Pancreas (tissue), 10 donors: Measurements from ENCODE around the gene FLVCR1. TPM values are rescaled to one million over a fixed set of nuclear protein-coding genes. Genes with fewer than 3 reads are reported as not detected.
"Not testable (repeated sequence)": the region's sequence is repeated elsewhere in the genome, so short reads cannot be mapped to it uniquely, and the experiment has no call there.

Experiments
- ATAC-seq, 4 donors: fragments of 200-7000 bp; cut with Tn5 transposase; one replicate each; pipeline versions ENCODE4 v1.8.0 to v1.9.1; 2020; ENCODE audit warnings: mild to moderate bottlenecking in 4 of 4, moderate library complexity in 4 of 4
- DNase-seq, 6 donors: peaks; one replicate each; pipeline ENCODE4 v3.0.0-alpha.2; 2020
- FAIRE-seq: peaks from 2 replicates; lab custom pipeline; 2012; peaks lifted over from hg19 to GRCh38; lab: Jason Lieb, UNC
- H3K27ac ChIP-seq, 4 donors: fragments of 200-600 bp; sonication (generic); 1 replicate in 3 of 4; 2 replicates in 1 of 4; pipeline versions ENCODE4 v1.5.0 to v1.8.0; 2020
- H3K27me3 ChIP-seq, 4 donors: fragments of 200-600 bp; one replicate each; pipeline ENCODE4 v1.8.0; 2021
- H3K36me3 ChIP-seq, 3 donors: fragments of 200-600 bp; sonication (generic) in 1 of 3; one replicate each; pipeline versions ENCODE4 v1.5.0 to v1.8.0; 2020 to 2021
- H3K4me1 ChIP-seq, 3 donors: fragments of 200-600 bp; one replicate each; pipeline ENCODE4 v1.8.0; 2021
- H3K4me3 ChIP-seq, 4 donors: fragments of 200-600 bp; sonication (generic) in 2 of 4; one replicate each; pipeline versions ENCODE4 v1.5.0 to v1.8.0; 2020 to 2021
- H3K9me3 ChIP-seq, 4 donors: fragments of 200-600 bp; one replicate each; pipeline ENCODE4 v1.8.0; 2021
- CTCF ChIP-seq, 4 donors: fragments of 200-600 bp; sonication (generic) in 3 of 4; IDR thresholded peaks; one replicate each; pipeline versions ENCODE4 v1.5.0 to v1.8.0; 2021; ENCODE audit warnings: antibody characterized with exemption in 4 of 4
- WGBS, 2 donors: extraction: QIAGEN DNeasy Blood & Tissue Kit; methylation state at CpG; one replicate each; pipeline ENCODE4 v1.1.7; 2013; 5-methylcytosine and 5-hydroxymethylcytosine counted together
- intact Hi-C, 3 donors: fragments of 100-400 bp; cut with DNase I; formaldehyde crosslinking; loops; one replicate each; pipeline versions ENCODE4 v1.11.1 to v1.14.2; 2022
- polyA plus RNA-seq, 2 donors: library from polyadenylated mRNA; stranded (reverse); fragments of 200-250 nt; gene quantifications; one replicate each; pipeline ENCODE4 v1.2.3, GENCODE V29; 2013
- total RNA-seq, 6 donors: library from RNA; stranded (reverse); fragmentation: NEBNext Ultra II Directional in 4 of 6; extraction: Animal tissue kit (Norgen Biotek cat#: 25700) in 4 of 6; gene quantifications; one replicate each; pipeline versions ENCODE4 v1.2.1 to v1.2.4, GENCODE V29; 2021 to 2023
- donor health status: healthy with polysubstance abuse.
- donor health status: DM: no; HTN: no; CAD: no; lungs with moderate emphysema.
- donor health status: DM: no; HTN: no; CAD: no.
- donor health status: control.
- donor health status: control.
- donor health status: Bipolar disorder and iron deficiency.
- donor health status: DM: yes; HTN: yes; CAD: no.
- donor health status: DM: no; HTN: no; CAD: no.
- donor health status: DM: no; HTN: no; CAD: no.
- donor health status: DM: yes; HTN: yes; CAD: no.

FLVCR1 gene
- total and polyA plus RNA-seq, 8 donors, result 1.4 to 5.6 (median 3.5) TPM

GRCh38 chr1:212858461-212859265 lies 588 bp downstream of the FLVCR1 start:
- intact Hi-C loops, result no loop called here
- Histone ChIP-seq H3K27me3 (no peaks in the 10 kb centered on the region), H3K36me3 (no peaks in the 10 kb centered on the region), H3K4me1 (peaks cover 0 to 17% (median 13%) of the 10 kb centered on the region in 3 donors), H3K27ac (peak overlapping the region; percentile 46 to 75 (median 70)), H3K4me3 (peak overlapping the region; percentile 84 to 92 (median 87)), H3K9me3 (no peaks in the 10 kb centered on the region)
- WGBS, 2 donors, result 6 to 8% methylated on average over 40 to 54 of the region's 54 CpGs
- TF ChIP-seq CTCF (IDR thresholded peaks at IDR 0.05), result no peak
- FAIRE-seq (no peak), DNase-seq (peak; percentile 7 to 80 (median 34)), ATAC-seq (peak; percentile 38 to 62 (median 50))

- H3K4me3 ChIP-seq, result no peak overlapping the region
- 80 to 81% methylated on average over 5 of the region's 5 CpGs for WGBS, 2 donors
- ATAC-seq, result no peak
These were observed 2.9 kb downstream of the FLVCR1 start for GRCh38 chr1:212860713-212861581.

GRCh38 chr1:212862111-212862690 lies 4.1 kb downstream of the FLVCR1 start:
- TF ChIP-seq CTCF (IDR thresholded peaks at IDR 0.05), result no peak
- no peak overlapping the region for H3K27ac ChIP-seq
- no peak for DNase-seq
- no peaks in the 10 kb centered on the region for H3K36me3 ChIP-seq
- no peak for FAIRE-seq
- ATAC-seq, result no peak
- H3K4me1 ChIP-seq, result peaks cover 0 to 13% (median 12%) of the 10 kb centered on the region in 3 donors
- no peak overlapping the region for H3K4me3 ChIP-seq
- no peaks in the 10 kb centered on the region for H3K27me3 ChIP-seq
- no peaks in the 10 kb centered on the region for H3K9me3 ChIP-seq
- WGBS, 2 donors, result 88 to 98% methylated on average over 2 of the region's 2 CpGs
- intact Hi-C loops, result no loop called here

More at GRCh38 chr1:212860713-212861581, 2.9 kb downstream of the FLVCR1 start:
- Histone ChIP-seq H3K4me1 (peaks cover 0 to 17% (median 13%) of the 10 kb centered on the region in 3 donors), H3K27ac (no peak overlapping the region), H3K36me3 (no peaks in the 10 kb centered on the region), H3K9me3 (no peaks in the 10 kb centered on the region), H3K27me3 (no peaks in the 10 kb centered on the region)
- DNase-seq, result no peak
- intact Hi-C loops, result no loop called here
- no peak for FAIRE-seq
- TF ChIP-seq CTCF (IDR thresholded peaks at IDR 0.05), result no peak

GRCh38 chr1:212863345-212863744 lies 5.3 kb downstream of the FLVCR1 start:
- H3K9me3 ChIP-seq, H3K36me3 ChIP-seq, H3K27me3 ChIP-seq, H3K27ac ChIP-seq, FAIRE-seq, intact Hi-C loops, ATAC-seq, H3K4me3 ChIP-seq, DNase-seq: not testable (repeated sequence)
- WGBS, 2 donors, result 92% methylated on average over 10 of the region's 10 CpGs
- H3K4me1 ChIP-seq, result peaks cover 0 to 12% (median 10%) of the 10 kb centered on the region in 3 donors

- H3K4me1 ChIP-seq, result peaks cover 0 to 10% (median 9%) of the 10 kb centered on the region in 3 donors
- FAIRE-seq (no peak), ATAC-seq (no peak), DNase-seq (no peak)
- WGBS, 2 donors, result 93 to 97% methylated on average over 4 of the region's 4 CpGs
- H3K27me3 ChIP-seq, result no peaks in the 10 kb centered on the region
- H3K36me3 ChIP-seq, result no peaks in the 10 kb centered on the region
- H3K4me3 ChIP-seq, result no peak overlapping the region
- intact Hi-C loops, result no loop called here
- no peaks in the 10 kb centered on the region for H3K9me3 ChIP-seq
- H3K27ac ChIP-seq, result no peak overlapping the region
- TF ChIP-seq CTCF (IDR thresholded peaks at IDR 0.05), result no peak
These were observed 6.1 kb downstream of the FLVCR1 start for GRCh38 chr1:212864201-212864600.
